SH-SY5Y (cell line): ENCODE data around the gene MORC1.

ENCODE experiments used
- GATA2 ChIP-seq: IDR thresholded peaks from 2 replicates; pipeline ENCODE4 v1.6.1; 2011; ENCODE audit warnings: mild to moderate bottlenecking, low read depth, low read length
- GATA3 ChIP-seq: IDR thresholded peaks from 2 replicates; pipeline ENCODE4 v1.6.1; 2011; ENCODE audit warnings: low read depth, mild to moderate bottlenecking, low read length, moderate library complexity

Gene MORC1, protein sequence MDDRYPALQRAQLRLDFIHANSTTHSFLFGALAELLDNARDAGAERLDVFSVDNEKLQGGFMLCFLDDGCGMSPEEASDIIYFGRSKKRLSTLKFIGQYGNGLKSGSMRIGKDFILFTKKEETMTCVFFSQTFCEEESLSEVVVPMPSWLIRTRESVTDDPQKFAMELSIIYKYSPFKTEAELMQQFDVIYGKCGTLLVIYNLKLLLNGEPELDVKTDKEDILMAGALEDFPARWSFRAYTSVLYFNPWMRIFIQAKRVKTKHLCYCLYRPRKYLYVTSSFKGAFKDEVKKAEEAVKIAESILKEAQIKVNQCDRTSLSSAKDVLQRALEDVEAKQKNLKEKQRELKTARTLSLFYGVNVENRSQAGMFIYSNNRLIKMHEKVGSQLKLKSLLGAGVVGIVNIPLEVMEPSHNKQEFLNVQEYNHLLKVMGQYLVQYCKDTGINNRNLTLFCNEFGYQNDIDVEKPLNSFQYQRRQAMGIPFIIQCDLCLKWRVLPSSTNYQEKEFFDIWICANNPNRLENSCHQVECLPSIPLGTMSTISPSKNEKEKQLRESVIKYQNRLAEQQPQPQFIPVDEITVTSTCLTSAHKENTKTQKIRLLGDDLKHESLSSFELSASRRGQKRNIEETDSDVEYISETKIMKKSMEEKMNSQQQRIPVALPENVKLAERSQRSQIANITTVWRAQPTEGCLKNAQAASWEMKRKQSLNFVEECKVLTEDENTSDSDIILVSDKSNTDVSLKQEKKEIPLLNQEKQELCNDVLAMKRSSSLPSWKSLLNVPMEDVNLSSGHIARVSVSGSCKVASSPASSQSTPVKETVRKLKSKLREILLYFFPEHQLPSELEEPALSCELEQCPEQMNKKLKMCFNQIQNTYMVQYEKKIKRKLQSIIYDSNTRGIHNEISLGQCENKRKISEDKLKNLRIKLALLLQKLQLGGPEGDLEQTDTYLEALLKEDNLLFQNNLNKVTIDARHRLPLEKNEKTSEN

GRCh38 chr3:109117939-109118338, at the start of gene MORC1:
MORC1 (minus strand) TSS chr3:109118134; CDS start chr3:109118059, 75 bp downstream.
- TF ChIP-seq GATA3, result no peak
- no peak for TF ChIP-seq GATA2

GRCh38 chr3:109165905-109166304, 48.0 kb upstream of the MORC1 start:
- TF ChIP-seq GATA3 (no peak), GATA2 (no peak)

DNA sequence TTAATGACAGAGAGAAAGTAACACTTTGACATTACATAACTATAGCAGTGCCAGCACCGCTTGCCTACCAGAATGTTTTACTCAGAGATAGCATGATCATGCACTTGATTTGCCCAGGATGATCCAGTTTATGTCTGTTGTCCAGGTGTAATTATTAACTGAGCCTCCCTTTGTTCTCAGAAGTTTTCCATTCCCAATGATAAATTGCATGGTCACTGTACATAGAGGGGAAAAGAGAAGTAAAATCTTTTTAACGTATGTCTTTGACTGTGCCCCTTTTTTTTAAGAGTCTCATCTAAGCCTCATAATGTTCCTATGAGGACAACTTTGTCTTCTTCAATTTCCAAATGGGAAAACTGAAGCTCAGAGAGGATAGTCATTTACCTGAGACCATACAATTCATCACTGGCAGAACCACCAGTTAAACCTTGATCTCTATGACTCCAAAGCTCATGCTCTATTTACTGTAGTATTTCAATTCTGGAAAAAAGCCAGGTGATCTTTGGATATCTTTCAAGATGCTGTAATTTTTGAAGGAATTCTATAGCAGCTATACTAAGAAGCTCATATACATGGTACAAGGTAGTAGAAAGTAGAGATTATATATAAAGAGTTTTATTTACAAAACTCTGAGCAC, 43.7 kb upstream of the MORC1 start:
- TF ChIP-seq GATA2 (no peak), GATA3 (no peak)

GRCh38 chr3:109155828-109156227, 37.9 kb upstream of the MORC1 start:
- TF ChIP-seq GATA3, result no peak
- TF ChIP-seq GATA2, result no peak

- TF ChIP-seq GATA3 (no peak), GATA2 (no peak)
Observed at GRCh38 chr3:109154979-109155378, 37.0 kb upstream of the MORC1 start.

DNA sequence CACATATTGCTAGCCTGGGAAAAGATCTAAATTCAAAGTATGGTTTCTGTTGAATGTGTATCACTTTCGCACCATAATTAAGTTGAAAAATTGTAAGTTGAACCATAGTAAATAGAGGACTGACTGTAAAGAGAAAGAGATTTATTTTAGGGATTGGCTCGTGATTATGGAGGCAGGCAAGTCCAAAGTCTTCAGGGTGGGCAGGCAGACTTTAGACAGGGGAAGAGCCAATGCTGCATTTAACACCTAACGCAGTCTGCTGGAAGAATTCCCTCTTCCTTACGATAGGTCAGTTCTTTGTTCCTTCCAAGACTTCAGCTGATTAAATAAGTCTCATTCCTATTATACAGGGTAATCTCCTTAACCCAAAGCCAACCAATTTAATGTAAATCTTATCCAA, 34.4 kb upstream of the MORC1 start:
- TF ChIP-seq GATA2 (no peak), GATA3 (no peak)

DNA sequence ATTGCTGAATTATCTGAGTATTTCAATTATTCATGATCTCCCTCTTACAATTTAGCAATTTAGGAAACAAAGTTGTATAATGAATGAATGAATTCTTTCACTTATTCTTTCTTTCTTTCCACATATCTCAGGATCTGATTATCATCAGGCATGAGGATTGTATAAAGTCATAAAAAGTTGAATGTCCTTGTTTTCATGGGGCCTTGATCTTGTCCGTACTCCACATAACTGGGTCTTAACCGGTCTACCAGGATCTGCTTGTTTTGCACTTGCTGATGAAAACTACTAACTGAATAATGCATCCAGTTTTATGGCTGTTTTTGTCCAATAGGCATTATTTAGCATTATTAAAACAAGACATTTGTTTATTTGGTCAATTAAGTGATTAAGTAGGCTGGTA, 31.1 kb upstream of the MORC1 start:
- TF ChIP-seq GATA2 (no peak), GATA3 (no peak)

DNA sequence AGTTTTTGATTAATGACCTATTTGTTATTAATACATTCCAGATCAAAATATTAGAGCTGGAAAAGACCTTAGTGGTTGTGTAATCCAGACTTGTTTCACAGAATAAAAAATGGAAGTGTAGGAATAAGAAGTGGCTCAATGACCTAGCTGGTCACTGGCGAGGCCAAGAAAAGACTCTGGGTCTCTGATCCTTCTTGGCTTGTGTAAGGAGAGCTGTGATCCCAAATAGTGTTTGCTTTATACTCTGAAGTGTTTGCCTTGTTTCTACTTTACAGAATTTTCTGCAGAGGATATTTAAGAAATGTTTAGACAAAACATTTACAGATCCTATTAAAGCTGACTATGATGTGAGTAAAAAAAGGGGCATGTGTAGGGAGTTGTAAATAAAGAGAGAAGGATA, 25.7 kb upstream of the MORC1 start:
- TF ChIP-seq GATA2 (no peak), GATA3 (no peak)

GRCh38 chr3:109140318-109140717, 22.4 kb upstream of the MORC1 start:
- TF ChIP-seq GATA3, result no peak
- no peak for TF ChIP-seq GATA2

GRCh38 chr3:109137761-109138160, 19.8 kb upstream of the MORC1 start:
- TF ChIP-seq GATA3, result no peak
- no peak for TF ChIP-seq GATA2

DNA sequence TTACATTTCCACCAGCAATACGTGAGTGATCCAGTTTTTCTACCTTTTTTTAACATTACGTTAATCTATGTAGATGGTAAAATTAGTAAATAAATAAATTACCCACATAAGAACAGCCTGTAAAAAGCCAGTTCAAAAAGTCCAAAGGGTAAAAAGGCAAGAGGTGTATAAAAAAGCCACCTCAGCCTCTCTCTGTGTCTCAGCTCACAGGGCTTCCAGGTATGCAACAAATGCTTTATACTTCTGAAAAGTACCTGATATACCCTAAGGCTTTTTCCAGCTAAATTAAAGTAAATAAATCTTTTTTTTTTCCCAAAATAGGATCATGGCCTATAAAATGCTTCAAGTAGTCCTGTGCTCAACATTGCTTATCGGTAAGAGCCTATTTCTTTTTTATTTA, 18.6 kb upstream of the MORC1 start, which contains the start of gene C3orf85:
C3orf85 (plus strand) TSS at position 197 of the 400 bp plus-strand sequence; CDS start at position 326, 129 bp downstream.
- TF ChIP-seq GATA2 (no peak), GATA3 (no peak)

- TF ChIP-seq GATA3 (no peak), GATA2 (no peak)
Observed at GRCh38 chr3:109132801-109133473, 15.0 kb upstream of the MORC1 start.

DNA sequence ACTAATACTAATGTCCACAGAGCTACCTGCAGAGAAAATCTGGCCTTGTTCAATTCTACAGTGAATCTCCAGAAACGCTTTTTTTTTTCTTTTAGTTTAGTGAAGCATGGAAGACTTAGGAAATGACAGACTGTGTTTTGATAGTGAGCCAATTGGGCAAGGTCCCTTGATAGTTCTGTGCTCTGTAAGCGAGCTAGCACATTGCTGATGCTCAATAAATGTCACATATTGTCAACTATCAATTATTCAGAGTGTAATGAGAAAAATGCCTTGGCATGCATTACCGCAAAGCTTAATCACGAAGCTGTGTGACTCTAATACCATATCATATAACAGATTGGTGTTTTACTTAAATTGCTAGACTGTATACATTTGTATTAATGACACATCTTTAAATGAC, 13.3 kb upstream of the MORC1 start:
- no peak for TF ChIP-seq GATA2
